Gastroesophageal sphincter (tissue), 4 donors: ENCODE measurements around the gene TMEM61. TPM values are rescaled to one million over a fixed set of nuclear protein-coding genes. Genes with fewer than 3 reads are reported as not detected.

Experiments used
- ATAC-seq: fragments of 150-250 bp; one replicate; pipeline ENCODE4 v1.9.1; 2016; ENCODE audit warnings: mild to moderate bottlenecking, moderate library complexity
- H3K27ac ChIP-seq, 4 donors: fragments of 200-600 bp; sonication (generic) in 3 of 4; 1 replicate in 3 of 4; 2 replicates in 1 of 4; pipeline ENCODE4 v1.5.1; 2016 to 2019
- H3K27me3 ChIP-seq: fragments of 200-600 bp; sonication (generic); one replicate; pipeline ENCODE4 v1.5.1; 2019
- H3K36me3 ChIP-seq, 2 donors: fragments of 200-600 bp; sonication (generic); one replicate each; pipeline ENCODE4 v1.5.1; 2019; ENCODE audit warnings: control low read depth in 1 of 2
- H3K4me1 ChIP-seq, 3 donors: fragments of 200-600 bp; sonication (generic); 1 replicate in 2 of 3; 2 replicates in 1 of 3; pipeline ENCODE4 v1.5.1; 2016 to 2019; ENCODE audit warnings: control low read depth in 2 of 3
- H3K4me3 ChIP-seq, 2 donors: fragments of 200-600 bp; sonication (generic); one replicate each; pipeline ENCODE4 v1.5.1; 2019; ENCODE audit warnings: mild to moderate bottlenecking in 1 of 2, moderate library complexity in 1 of 2
- H3K9me3 ChIP-seq, 3 donors: fragments of 200-600 bp; sonication (generic); one replicate each; pipeline ENCODE4 v1.5.1; 2017 to 2019; ENCODE audit warnings: control low read depth in 2 of 3
- CTCF ChIP-seq, 4 experiments: fragments of 200-600 bp in 2 of 4; fragments of 450-650 bp in 2 of 4; sonication (generic) in 1 of 4; IDR thresholded peaks; one replicate each; pipeline ENCODE4 v1.5.1; 2017 to 2019; ENCODE audit warnings: antibody characterized with exemption in 4 of 4, mild to moderate bottlenecking in 2 of 4, moderate library complexity in 2 of 4
- EP300 ChIP-seq: sonication (generic); formaldehyde crosslinking; IDR thresholded peaks from one replicate; pipeline ENCODE4 v1.6.1; 2017; ENCODE audit warnings: antibody characterized with exemption, mild to moderate bottlenecking
- POLR2A ChIP-seq, 2 donors: fragments of 450-650 bp; IDR thresholded peaks; one replicate each; pipeline ENCODE4 v1.6.1; 2017; ENCODE audit warnings: antibody characterized with exemption in 2 of 2, mild to moderate bottlenecking in 2 of 2, moderate library complexity in 1 of 2
- POLR2AphosphoS5 ChIP-seq: sonication (generic); formaldehyde crosslinking; IDR thresholded peaks from one replicate; pipeline ENCODE4 v1.6.1; 2017; ENCODE audit warnings: antibody characterized with exemption
- WGBS, 2 donors: methylation state at CpG; one replicate each; pipeline ENCODE4 v1.1.5; 2018; ENCODE audit warnings: low coverage in 1 of 2; 5-methylcytosine and 5-hydroxymethylcytosine counted together
- total RNA-seq, 4 donors: library from RNA; depleted of rRNA; stranded (reverse); fragments of >200 nt; gene quantifications; one replicate each; pipeline ENCODE4 v1.1.0, GENCODE V29; 2016

Gene TMEM61
- total RNA-seq, 4 donors from 2014 or later, result 1.5 to 2.5 (median 1.5) TPM; not detected in 1

- no peaks in the 10 kb centered on the region for H3K9me3 ChIP-seq
- H3K4me3 ChIP-seq, result no peak overlapping the region
- no peaks in the 10 kb centered on the region for H3K36me3 ChIP-seq
- 80% methylated on average over 1 of the region's 7 CpGs; no CpG with 5 or more reads in 1 of the 2 donors for WGBS, 2 donors
- no peaks in the 10 kb centered on the region for H3K4me1 ChIP-seq
- peaks cover 33% of the 10 kb centered on the region for H3K27me3 ChIP-seq
- no peak for ATAC-seq
- no peak for TF ChIP-seq POLR2AphosphoS5
- TF ChIP-seq EP300, result no peak
- no peak for TF ChIP-seq CTCF (IDR thresholded peaks at IDR 0.05)
- no peak for TF ChIP-seq POLR2A (IDR thresholded peaks at IDR 0.05)
- no peak overlapping the region for H3K27ac ChIP-seq
Measured at GRCh38 chr1:55010887-55011217, 30.4 kb downstream of the TMEM61 start.

GRCh38 chr1:55012661-55013060 lies 32.2 kb downstream of the TMEM61 start:
- no peaks in the 10 kb centered on the region for H3K36me3 ChIP-seq
- H3K27me3 ChIP-seq, result peaks cover 40% of the 10 kb centered on the region
- ATAC-seq, result no peak
- H3K27ac ChIP-seq, result no peak overlapping the region
- no peak overlapping the region for H3K4me3 ChIP-seq
- no peaks in the 10 kb centered on the region for H3K9me3 ChIP-seq
- no peak for TF ChIP-seq POLR2AphosphoS5
- TF ChIP-seq POLR2A (IDR thresholded peaks at IDR 0.05), result no peak
- no peak for TF ChIP-seq CTCF (IDR thresholded peaks at IDR 0.05)
- TF ChIP-seq EP300, result no peak
- no peaks in the 10 kb centered on the region for H3K4me1 ChIP-seq
- WGBS, 2 donors, result 67% methylated on average over 1 of the region's 1 CpG; no CpG with 5 or more reads in 1 of the 2 donors

- no peaks in the 10 kb centered on the region for H3K4me1 ChIP-seq
- WGBS, 2 donors, result 63 to 79% methylated on average over 2 to 4 of the region's 5 CpGs
- H3K27ac ChIP-seq, result no peak overlapping the region
- peaks cover 62% of the 10 kb centered on the region for H3K27me3 ChIP-seq
- H3K36me3 ChIP-seq, result no peaks in the 10 kb centered on the region
- ATAC-seq, result no peak
- no peak overlapping the region for H3K4me3 ChIP-seq
- H3K9me3 ChIP-seq, result no peaks in the 10 kb centered on the region
- TF ChIP-seq EP300, result no peak
- no peak for TF ChIP-seq POLR2A (IDR thresholded peaks at IDR 0.05)
- no peak for TF ChIP-seq CTCF (IDR thresholded peaks at IDR 0.05)
- no peak for TF ChIP-seq POLR2AphosphoS5
Measured at GRCh38 chr1:55015123-55015522, 34.7 kb downstream of the TMEM61 start.

GRCh38 chr1:55015731-55016620 lies 35.5 kb downstream of the TMEM61 start:
- Histone ChIP-seq H3K27ac (no peak overlapping the region), H3K9me3 (no peaks in the 10 kb centered on the region), H3K27me3 (peaks cover 67% of the 10 kb centered on the region), H3K4me3 (no peak overlapping the region), H3K4me1 (no peaks in the 10 kb centered on the region), H3K36me3 (no peaks in the 10 kb centered on the region)
- no peak for ATAC-seq
- TF ChIP-seq POLR2A (IDR thresholded peaks at IDR 0.05), result no peak
- WGBS, 2 donors, result 56 to 72% methylated on average over 6 to 7 of the region's 12 CpGs

- ATAC-seq, result no peak
- Histone ChIP-seq H3K9me3 (no peaks in the 10 kb centered on the region), H3K4me3 (no peak overlapping the region), H3K4me1 (no peaks in the 10 kb centered on the region), H3K36me3 (no peaks in the 10 kb centered on the region), H3K27ac (no peak overlapping the region), H3K27me3 (peaks cover 57% of the 10 kb centered on the region)
- 83 to 87% methylated on average over 6 to 7 of the region's 9 CpGs for WGBS, 2 donors
- no peak for TF ChIP-seq EP300
- no peak for TF ChIP-seq POLR2AphosphoS5
- TF ChIP-seq POLR2A (IDR thresholded peaks at IDR 0.05), result no peak
- no peak for TF ChIP-seq CTCF (IDR thresholded peaks at IDR 0.05)
Measured at GRCh38 chr1:55018395-55018794, 38.0 kb downstream of the TMEM61 start.
